HG03039 (cell line): Measurements from ENCODE around the gene SECTM1.

ENCODE experiments used
- ATAC-seq: cut with Tn5 transposase; IDR thresholded peaks from one replicate; pipeline ENCODE4 v1.9.1; 2021; ENCODE audit warnings: mild to moderate bottlenecking, moderate library complexity; ENCODE audit not compliant: unreplicated experiment

SECTM1 gene

GRCh38 chr17:82317394-82318168 is 16.0 kb downstream of the SECTM1 start, which contains the start of gene CD7:
Gene CD7, minus strand, starts transcription at chr17:82317608. Its CDS starts 113 bp downstream, at chr17:82317495.
- ATAC-seq: no peak

GRCh38 chr17:82316651-82317393 is 16.7 kb downstream of the SECTM1 start:
- ATAC-seq: no peak

- ATAC-seq: no peak
Observed at GRCh38 chr17:82315703-82316358, 17.7 kb downstream of the SECTM1 start.

GRCh38 chr17:82314727-82315605 is 18.6 kb downstream of the SECTM1 start:
- ATAC-seq: no peak

- ATAC-seq: no peak
Observed at GRCh38 chr17:82314012-82314726, 19.4 kb downstream of the SECTM1 start.

GRCh38 chr17:82313195-82314011 is 20.2 kb downstream of the SECTM1 start:
- ATAC-seq: no peak

GRCh38 chr17:82311971-82312370 is 21.6 kb downstream of the SECTM1 start:
- ATAC-seq: no peak

GRCh38 chr17:82310877-82311276 is 22.7 kb downstream of the SECTM1 start:
- ATAC-seq: no peak

GRCh38 chr17:82309656-82310570 is 23.7 kb downstream of the SECTM1 start:
- ATAC-seq: no peak

- no peak for ATAC-seq
Observed at GRCh38 chr17:82305727-82306300, 27.8 kb downstream of the SECTM1 start.

- ATAC-seq: no peak
Observed at GRCh38 chr17:82304826-82305726, 28.5 kb downstream of the SECTM1 start.

GRCh38 chr17:82303944-82304808 is 29.4 kb downstream of the SECTM1 start:
- no peak for ATAC-seq

- no peak for ATAC-seq
Observed at GRCh38 chr17:82302991-82303943, 30.3 kb downstream of the SECTM1 start.

- no peak for ATAC-seq
Observed at GRCh38 chr17:82302568-82302963, 31.0 kb downstream of the SECTM1 start.
